Ovary (tissue), 9 donors: ENCODE data around the gene DNLZ. TPM values are rescaled to one million over a fixed set of nuclear protein-coding genes. Genes with fewer than 3 reads are reported as not detected.

Experiments used
- DNase-seq, 5 donors: peaks; one replicate each; pipeline ENCODE4 v3.0.0-alpha.2; 2019 to 2020
- H3K27ac ChIP-seq, 2 donors: fragments of 200-600 bp; one replicate each; pipeline versions ENCODE4 v1.5.1 to v1.8.0; 2019 to 2022
- H3K27me3 ChIP-seq: fragments of 200-600 bp; one replicate; pipeline ENCODE4 v1.8.0; 2022
- H3K36me3 ChIP-seq: fragments of 200-600 bp; sonication (generic); one replicate; pipeline ENCODE4 v1.5.1; 2019
- H3K4me1 ChIP-seq: one replicate; pipeline ENCODE4 v1.8.1; 2013; ENCODE audit warnings: mild to moderate bottlenecking, moderate library complexity; ENCODE audit not compliant: insufficient read depth
- H3K4me3 ChIP-seq: fragments of 200-600 bp; sonication (generic); one replicate; pipeline ENCODE4 v1.5.1; 2017
- H3K9me3 ChIP-seq, 2 donors: fragments of 200-600 bp in 1 of 2; sonication (generic) in 1 of 2; one replicate each; pipeline versions ENCODE4 v1.5.1 to v1.8.1; 2013 to 2019; ENCODE audit warnings: mild to moderate bottlenecking in 1 of 2, moderate library complexity in 1 of 2
- EP300 ChIP-seq: sonication (generic); formaldehyde crosslinking; IDR thresholded peaks from one replicate; pipeline ENCODE4 v1.6.1; 2017; ENCODE audit warnings: antibody characterized with exemption
- POLR2A ChIP-seq: fragments of 450-650 bp; IDR thresholded peaks from one replicate; pipeline ENCODE4 v1.6.1; 2017; ENCODE audit warnings: antibody characterized with exemption, mild to moderate bottlenecking, moderate library complexity
- WGBS, 3 donors: extraction: QIAGEN DNeasy Blood & Tissue Kit in 1 of 3; methylation state at CpG; one replicate each; pipeline versions ENCODE4 v1.1.5 to v1.1.7; 2013 to 2017; 5-methylcytosine and 5-hydroxymethylcytosine counted together
- intact Hi-C, 4 donors: fragments of 100-400 bp; cut with DNase I; formaldehyde crosslinking; loops; one replicate each; pipeline versions ENCODE4 v1.11.0 to v1.15.1; 2022 to 2023
- polyA plus RNA-seq, 2 donors: library from polyadenylated mRNA; stranded (reverse); fragments of 200-250 nt in 1 of 2; fragments of 350-450 nt in 1 of 2; fragmentation: Illumina TruSeq in 1 of 2; extraction: RNeasy Lipid Tissue Mini Kit (QIAGEN cat#74804) in 1 of 2; gene quantifications; one replicate each; pipeline ENCODE4 v1.2.3, GENCODE V29; 2013 to 2014
- total RNA-seq, 7 donors: library from RNA; depleted of rRNA in 2 of 7; stranded (reverse); fragments of >200 nt in 2 of 7; fragmentation: NEBNext Ultra II Directional in 3 of 7; extraction: Animal tissue kit (Norgen Biotek cat#: 25700) in 3 of 7; gene quantifications; one replicate each; pipeline versions ENCODE4 v1.1.0 to v1.2.4, GENCODE V29; 2016 to 2023
- TF ChIP-seq, protein P1 (sequence below), 3 donors: fragments of 450-650 bp in 2 of 3; fragments of 200-600 bp in 1 of 3; IDR thresholded peaks; one replicate each; pipeline versions ENCODE4 v1.5.1 to v1.8.0; 2016 to 2022; ENCODE audit warnings: antibody characterized with exemption in 3 of 3, mild to moderate bottlenecking in 1 of 3
- donor health status: DM: no; HTN: no; CAD: no; lungs with moderate emphysema.
- donor health status: DM: no; HTN: no; CAD: no.
- donor health status: Bipolar disorder and iron deficiency.
- donor health status: DM: yes; HTN: yes; CAD: no.
- donor health status: DM: no; HTN: no; CAD: no.
- donor health status: DM: yes; HTN: yes; CAD: no.

The DNLZ gene
- total and polyA plus RNA-seq, 9 donors = 1.8 to 33.3 (median 21.2) TPM

DNA sequence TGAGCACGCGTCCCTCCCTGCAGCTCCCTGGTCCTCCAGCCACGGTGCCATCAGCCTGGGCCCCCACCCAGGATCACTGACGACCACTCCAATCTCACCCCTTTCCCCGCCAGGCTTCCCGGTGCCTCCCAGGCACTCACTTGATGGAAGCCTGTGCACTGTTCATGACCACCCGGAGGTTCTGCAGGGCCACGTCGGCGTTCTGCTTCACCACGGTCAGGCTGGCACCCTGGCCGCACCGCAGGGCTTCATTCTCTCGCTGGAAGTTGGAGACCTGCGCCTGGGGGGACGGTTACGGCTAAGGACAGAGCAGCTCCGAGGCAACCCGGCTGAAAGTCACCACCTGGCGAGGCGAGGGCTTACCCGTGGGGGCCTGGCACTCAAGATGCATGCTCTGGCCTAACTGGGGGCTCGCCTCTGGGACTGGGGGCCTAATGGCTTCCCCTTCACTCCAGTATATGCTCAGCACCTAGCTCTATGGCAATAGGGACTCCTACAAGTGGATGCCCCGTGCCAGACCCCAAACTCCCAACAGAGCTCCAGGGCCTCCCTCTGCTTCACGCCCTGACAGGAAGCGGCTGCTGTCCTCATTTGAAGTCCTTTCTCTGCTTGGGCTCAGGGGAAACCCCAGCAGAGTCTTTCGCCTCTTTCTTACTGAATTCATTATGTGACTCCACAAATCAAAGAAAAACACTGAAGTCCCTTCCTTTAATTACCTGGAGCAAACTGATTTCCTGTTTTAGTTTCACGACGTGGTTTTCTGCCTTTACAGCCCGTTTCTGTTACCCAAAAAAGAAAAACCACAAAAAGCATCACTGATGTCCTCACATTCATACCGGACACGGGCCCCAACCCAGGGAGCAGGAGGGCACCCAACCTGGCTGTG is 40.6 kb upstream of the DNLZ start:
- TF ChIP-seq POLR2A (no peak), EP300 (no peak)
- TF ChIP-seq, protein P1, sequence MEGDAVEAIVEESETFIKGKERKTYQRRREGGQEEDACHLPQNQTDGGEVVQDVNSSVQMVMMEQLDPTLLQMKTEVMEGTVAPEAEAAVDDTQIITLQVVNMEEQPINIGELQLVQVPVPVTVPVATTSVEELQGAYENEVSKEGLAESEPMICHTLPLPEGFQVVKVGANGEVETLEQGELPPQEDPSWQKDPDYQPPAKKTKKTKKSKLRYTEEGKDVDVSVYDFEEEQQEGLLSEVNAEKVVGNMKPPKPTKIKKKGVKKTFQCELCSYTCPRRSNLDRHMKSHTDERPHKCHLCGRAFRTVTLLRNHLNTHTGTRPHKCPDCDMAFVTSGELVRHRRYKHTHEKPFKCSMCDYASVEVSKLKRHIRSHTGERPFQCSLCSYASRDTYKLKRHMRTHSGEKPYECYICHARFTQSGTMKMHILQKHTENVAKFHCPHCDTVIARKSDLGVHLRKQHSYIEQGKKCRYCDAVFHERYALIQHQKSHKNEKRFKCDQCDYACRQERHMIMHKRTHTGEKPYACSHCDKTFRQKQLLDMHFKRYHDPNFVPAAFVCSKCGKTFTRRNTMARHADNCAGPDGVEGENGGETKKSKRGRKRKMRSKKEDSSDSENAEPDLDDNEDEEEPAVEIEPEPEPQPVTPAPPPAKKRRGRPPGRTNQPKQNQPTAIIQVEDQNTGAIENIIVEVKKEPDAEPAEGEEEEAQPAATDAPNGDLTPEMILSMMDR (IDR thresholded peaks at IDR 0.05) = no peak
- no peak overlapping the region for H3K4me3 ChIP-seq
- no peaks in the 10 kb centered on the region for H3K36me3 ChIP-seq
- H3K4me1 ChIP-seq = peaks cover 7% of the 10 kb centered on the region
- H3K27ac ChIP-seq = no peak overlapping the region
- no peaks in the 10 kb centered on the region for H3K27me3 ChIP-seq
- intact Hi-C loops = loop anchor here in 1 of 4 donors (5.0 kb wide), 1 partner anchor 92 kb away; no protein-coding TSS in a partner anchor
- H3K9me3 ChIP-seq = no peaks in the 10 kb centered on the region
- 86 to 89% (median 89%) methylated on average over 32 of the region's 32 CpGs for WGBS, 3 donors
- no peak for DNase-seq

DNA sequence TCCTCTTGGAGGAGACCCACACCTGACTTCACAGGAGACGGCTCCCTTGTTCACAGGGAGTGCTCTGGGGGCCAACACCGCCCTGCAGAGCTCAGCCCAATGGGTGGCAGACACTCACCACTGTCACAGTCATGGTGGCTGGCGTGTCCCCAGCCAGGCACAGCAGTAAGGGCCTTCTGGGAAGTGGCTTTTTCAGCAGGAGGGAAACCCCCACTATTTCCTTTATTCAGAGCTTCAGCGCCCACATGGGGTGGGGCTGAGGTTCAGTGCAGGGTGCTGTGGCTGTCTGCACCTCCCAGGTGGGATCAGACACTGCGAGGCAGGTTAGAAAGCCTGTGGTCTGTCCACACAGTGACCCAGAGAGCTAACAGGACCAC is 40.0 kb upstream of the DNLZ start:
- H3K9me3 ChIP-seq = no peaks in the 10 kb centered on the region
- peaks cover 13% of the 10 kb centered on the region for H3K4me1 ChIP-seq
- intact Hi-C loops = loop anchor here in 1 of 4 donors (5.0 kb wide), 1 partner anchor 91 kb away; no protein-coding TSS in a partner anchor
- H3K27ac ChIP-seq = no peak overlapping the region
- WGBS, 3 donors = 85 to 89% (median 87%) methylated on average over 5 of the region's 5 CpGs
- H3K4me3 ChIP-seq = no peak overlapping the region
- H3K27me3 ChIP-seq = no peaks in the 10 kb centered on the region
- no peak for DNase-seq
- H3K36me3 ChIP-seq = no peaks in the 10 kb centered on the region
- TF ChIP-seq EP300 (no peak), POLR2A (no peak)
- TF ChIP-seq, protein P1 (IDR thresholded peaks at IDR 0.05) = no peak

DNA sequence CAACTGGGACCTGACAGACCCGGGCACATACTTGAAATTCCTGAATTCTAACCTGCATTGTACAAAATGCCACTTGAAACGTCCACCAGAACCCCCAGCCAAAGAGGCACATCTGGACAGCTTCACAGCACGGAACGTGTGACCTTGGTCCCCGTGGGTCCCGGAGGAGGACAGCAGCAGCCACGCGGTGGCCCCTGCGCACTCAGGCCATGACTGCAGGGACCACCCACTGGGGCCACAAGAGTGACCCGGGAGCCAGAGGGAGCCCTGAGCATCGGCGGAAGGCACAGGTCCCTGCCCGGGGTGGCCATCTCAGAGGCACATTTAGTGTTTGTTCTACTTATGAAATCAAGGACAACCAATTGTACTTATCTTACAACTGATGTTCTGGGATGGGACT is 38.5 kb upstream of the DNLZ start:
- peaks cover 13% of the 10 kb centered on the region for H3K4me1 ChIP-seq
- no peak overlapping the region for H3K27ac ChIP-seq
- intact Hi-C loops = loop anchor here in 1 of 4 donors (5.0 kb wide), 1 partner anchor 90 kb away; no protein-coding TSS in a partner anchor
- 48 to 52% (median 51%) methylated on average over 13 of the region's 13 CpGs for WGBS, 3 donors
- no peak for DNase-seq
- H3K27me3 ChIP-seq = no peaks in the 10 kb centered on the region
- TF ChIP-seq POLR2A (no peak), EP300 (no peak)
- TF ChIP-seq, protein P1 (IDR thresholded peaks at IDR 0.05) = no peak
- H3K36me3 ChIP-seq = no peaks in the 10 kb centered on the region
- no peaks in the 10 kb centered on the region for H3K9me3 ChIP-seq
- H3K4me3 ChIP-seq = no peak overlapping the region

DNA sequence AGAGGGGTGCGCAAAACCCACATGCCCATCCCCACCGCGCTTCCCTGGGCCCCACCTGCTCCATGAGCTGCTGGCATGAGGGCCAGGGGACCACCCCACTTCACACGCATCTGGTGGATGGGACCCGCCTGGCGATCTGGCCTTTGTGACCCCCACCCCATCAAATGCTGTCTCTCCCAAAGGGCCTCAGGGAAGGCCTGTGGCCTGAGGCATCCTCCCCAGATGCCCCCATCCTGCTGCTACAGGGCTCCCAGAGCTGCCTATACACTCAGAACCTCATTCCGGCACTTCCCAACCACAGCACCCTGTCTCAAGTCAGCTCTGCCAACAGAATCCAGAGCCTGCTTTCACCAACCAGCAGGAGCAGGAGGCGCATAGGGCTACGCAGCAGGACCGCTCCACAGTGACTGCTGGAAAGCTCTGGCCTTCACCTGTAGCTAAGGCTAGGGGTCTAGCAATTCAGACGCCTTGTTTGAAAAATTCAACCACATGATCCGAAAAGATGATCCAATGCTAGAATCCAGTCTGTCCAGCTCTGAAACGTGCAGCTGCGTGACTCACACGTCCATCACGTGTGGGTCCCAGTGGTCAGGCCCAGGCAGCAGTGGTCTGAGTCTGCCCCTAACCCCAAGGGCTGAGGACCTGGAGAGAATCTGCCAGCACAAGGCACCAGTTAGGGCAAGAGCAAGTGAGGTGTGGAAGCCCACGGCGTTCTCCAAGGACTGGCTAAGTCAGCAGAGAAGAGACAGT is 37.8 kb upstream of the DNLZ start:
- Histone ChIP-seq H3K27ac (no peak overlapping the region), H3K4me3 (no peak overlapping the region), H3K36me3 (no peaks in the 10 kb centered on the region), H3K4me1 (peaks cover 13% of the 10 kb centered on the region), H3K9me3 (no peaks in the 10 kb centered on the region), H3K27me3 (no peaks in the 10 kb centered on the region)
- TF ChIP-seq, protein P1 (IDR thresholded peaks at IDR 0.05) = no peak
- TF ChIP-seq POLR2A (no peak), EP300 (no peak)
- DNase-seq = no peak
- intact Hi-C loops = loop anchor here in 2 of 4 donors (2.0 to 5.0 kb wide), 2 partner anchors 89 to 91 kb away; no protein-coding TSS in a partner anchor
- WGBS, 3 donors = 85 to 89% (median 88%) methylated on average over 18 of the region's 18 CpGs
